H7 (cell line): Measurements from ENCODE around the gene PEX14. TPM values are rescaled to one million over a fixed set of nuclear protein-coding genes. Genes with fewer than 3 reads are reported as not detected.

Source experiments
- DNase-seq: peaks from one replicate; pipeline ENCODE4 v3.0.0; 2012
- H3K27me3 ChIP-seq: 2 replicates; pipeline ENCODE4 v1.6.0; 2011; ENCODE audit warnings: mild to moderate bottlenecking, low read length; ENCODE audit not compliant: control insufficient read depth, insufficient read depth
- H3K36me3 ChIP-seq: replicated peaks from 2 replicates; pipeline ENCODE4 v1.5.1; 2011; ENCODE audit warnings: low read length; ENCODE audit not compliant: control insufficient read depth, insufficient read depth
- H3K4me3 ChIP-seq: 2 replicates; pipeline ENCODE4 v1.5.1; 2011; ENCODE audit warnings: low read depth, mild to moderate bottlenecking, control low read depth, low read length, moderate library complexity; ENCODE audit not compliant: insufficient read depth
- total RNA-seq: library from RNA; depleted of rRNA; stranded (reverse); fragments of >200 nt; shearing (Covaris generic); gene quantifications from 2 replicates; pipeline ENCODE4 v1.2.3, GENCODE V29; 2014

The PEX14 gene
- total RNA-seq, 1 experiment from 2014 or later = 58.5 TPM

- Histone ChIP-seq H3K27me3 (peaks cover 15% of the 10 kb centered on the region; the same call in 1 of the 2 replicates), H3K36me3 (no peaks in the 10 kb centered on the region), H3K4me3 (no peak overlapping the region; the same call in 1 of the 2 replicates)
- DNase-seq = peak; percentile 92
Observed at GRCh38 chr1:10639775-10640578, 165.2 kb downstream of the PEX14 start.

- no peaks in the 10 kb centered on the region for H3K36me3 ChIP-seq
- H3K27me3 ChIP-seq = peaks cover 15% of the 10 kb centered on the region; the same call in 1 of the 2 replicates
- DNase-seq = no peak
- H3K4me3 ChIP-seq = no peak overlapping the region
Observed at GRCh38 chr1:10640843-10641553, 166.2 kb downstream of the PEX14 start.

- Histone ChIP-seq H3K4me3 (no peak overlapping the region), H3K27me3 (peaks cover 15% of the 10 kb centered on the region; the same call in 1 of the 2 replicates), H3K36me3 (no peaks in the 10 kb centered on the region)
- DNase-seq = peak; percentile 75
Observed at GRCh38 chr1:10641976-10642375, 167.2 kb downstream of the PEX14 start.

- Histone ChIP-seq H3K4me3 (no peak overlapping the region), H3K27me3 (peaks cover 15% of the 10 kb centered on the region; the same call in 1 of the 2 replicates), H3K36me3 (no peaks in the 10 kb centered on the region)
- DNase-seq = peak; percentile 79
Observed at GRCh38 chr1:10642403-10643080, 167.8 kb downstream of the PEX14 start.

GRCh38 chr1:10643607-10644306, 169.0 kb downstream of the PEX14 start:
- H3K36me3 ChIP-seq = no peaks in the 10 kb centered on the region
- H3K4me3 ChIP-seq = no peak overlapping the region
- no peak for DNase-seq
- peaks cover 11% of the 10 kb centered on the region; the same call in 1 of the 2 replicates for H3K27me3 ChIP-seq

- no peak overlapping the region for H3K4me3 ChIP-seq
- peaks cover 11% of the 10 kb centered on the region; the same call in 1 of the 2 replicates for H3K27me3 ChIP-seq
- H3K36me3 ChIP-seq = no peaks in the 10 kb centered on the region
- DNase-seq = no peak
Observed at GRCh38 chr1:10644307-10645128, 169.8 kb downstream of the PEX14 start.

GRCh38 chr1:10646347-10646861, 171.7 kb downstream of the PEX14 start:
- Histone ChIP-seq H3K36me3 (no peaks in the 10 kb centered on the region), H3K27me3 (peaks cover 11% of the 10 kb centered on the region; the same call in 1 of the 2 replicates), H3K4me3 (no peak overlapping the region)
- no peak for DNase-seq

- Histone ChIP-seq H3K36me3 (no peaks in the 10 kb centered on the region), H3K27me3 (peaks cover 13% of the 10 kb centered on the region; the same call in 1 of the 2 replicates), H3K4me3 (no peak overlapping the region)
- DNase-seq = no peak
Observed at GRCh38 chr1:10647414-10648170, 172.8 kb downstream of the PEX14 start.

- H3K4me3 ChIP-seq = peak overlapping the region; percentile 10; the same call in 1 of the 2 replicates
- DNase-seq = peak; percentile 87
- H3K27me3 ChIP-seq = peaks cover 13% of the 10 kb centered on the region; the same call in 1 of the 2 replicates
- no peaks in the 10 kb centered on the region for H3K36me3 ChIP-seq
Observed at GRCh38 chr1:10648689-10649516, 174.2 kb downstream of the PEX14 start.

GRCh38 chr1:10649517-10650201, 174.9 kb downstream of the PEX14 start:
- Histone ChIP-seq H3K4me3 (peak overlapping the region; percentile 10; the same call in 1 of the 2 replicates), H3K27me3 (peaks cover 13% of the 10 kb centered on the region; the same call in 1 of the 2 replicates), H3K36me3 (no peaks in the 10 kb centered on the region)
- peak; percentile 95 for DNase-seq

GRCh38 chr1:10650556-10651388, 176.0 kb downstream of the PEX14 start:
- peak; percentile 85 for DNase-seq
- Histone ChIP-seq H3K4me3 (peak overlapping the region; percentile 16; the same call in 1 of the 2 replicates), H3K36me3 (no peaks in the 10 kb centered on the region), H3K27me3 (peaks cover 13% of the 10 kb centered on the region; the same call in 1 of the 2 replicates)
